ENCODE measurements around the gene APH1A.
"Not testable (repeated sequence)": the region's sequence is repeated elsewhere in the genome, so short reads cannot be mapped to it uniquely, and the experiment has no call there.

Gene APH1A

GRCh38 chr1:150267896-150268295, 920 bp downstream of the APH1A start:
- no peak for DNase-seq

GRCh38 chr1:150263549-150263948, 5.3 kb downstream of the APH1A start:
- no peak for DNase-seq

GRCh38 chr1:150262388-150263320, 6.2 kb downstream of the APH1A start:
- DNase-seq, result no peak

- DNase-seq, result no peak
Measured at GRCh38 chr1:150261367-150261766, 7.4 kb downstream of the APH1A start.

- peak; percentile 96 for DNase-seq
Measured at GRCh38 chr1:150259758-150260669, 8.8 kb downstream of the APH1A start.

GRCh38 chr1:150259217-150259616, 9.6 kb downstream of the APH1A start:
- peak; percentile 21 for DNase-seq

GRCh38 chr1:150257624-150258585, 10.9 kb downstream of the APH1A start, which contains the start of gene CA14:
Gene CA14 (plus strand): TSS chr1:150257774. CDS start chr1:150258129, 355 bp downstream.
- peak; percentile 74 for DNase-seq

- DNase-seq, result no peak
Measured at GRCh38 chr1:150256554-150257341, 12.1 kb downstream of the APH1A start.

- DNase-seq, result no peak
Measured at GRCh38 chr1:150256198-150256553, 12.6 kb downstream of the APH1A start.

- no peak for DNase-seq
Measured at GRCh38 chr1:150249936-150250335, 18.9 kb downstream of the APH1A start.

GRCh38 chr1:150243003-150243402, 25.8 kb downstream of the APH1A start:
- DNase-seq, result no peak

GRCh38 chr1:150237746-150238145, 31.1 kb downstream of the APH1A start:
- no peak for DNase-seq

- not testable (repeated sequence) for DNase-seq
Measured at GRCh38 chr1:150237176-150237575, 31.6 kb downstream of the APH1A start.

- peak; percentile 51 for DNase-seq
Measured at GRCh38 chr1:150236614-150237100, 32.2 kb downstream of the APH1A start.

GRCh38 chr1:150235852-150236613, 32.8 kb downstream of the APH1A start, which contains the start of gene ANP32E:
Gene ANP32E (minus strand): TSS chr1:150236112. CDS start chr1:150235786, 326 bp downstream.
- DNase-seq, result peak; percentile 100

GRCh38 chr1:150235294-150235851, 33.4 kb downstream of the APH1A start:
- DNase-seq, result peak; percentile 45

GRCh38 chr1:150234566-150235293, 34.1 kb downstream of the APH1A start:
- peak; percentile 50 for DNase-seq

GRCh38 chr1:150234309-150234565, 34.6 kb downstream of the APH1A start:
- no peak for DNase-seq
